ENCODE measurements around the gene IL23R.
A peak's percentile ranks its signal among the peaks of the same experiment; 100 is the strongest.

Gene IL23R

GRCh38 chr1:67149179-67149770 lies 17.0 kb upstream of the IL23R start:
- DNase-seq: peak; percentile 35

GRCh38 chr1:67150931-67151330 lies 15.3 kb upstream of the IL23R start:
- DNase-seq: no peak

GRCh38 chr1:67158401-67158800 lies 7.9 kb upstream of the IL23R start:
- DNase-seq: no peak

- DNase-seq: no peak
These were observed 7.0 kb upstream of the IL23R start for GRCh38 chr1:67159233-67159632.

- no peak for DNase-seq
These were observed 3.3 kb upstream of the IL23R start for GRCh38 chr1:67162954-67163353.

- no peak for DNase-seq
These were observed 699 bp upstream of the IL23R start for GRCh38 chr1:67165468-67166041.

GRCh38 chr1:67169496-67169895 lies 3.2 kb downstream of the IL23R start:
- no peak for DNase-seq

- no peak for DNase-seq
These were observed 3.7 kb downstream of the IL23R start for GRCh38 chr1:67169932-67170331.

- DNase-seq: no peak
These were observed 4.7 kb downstream of the IL23R start for GRCh38 chr1:67170751-67171573.

GRCh38 chr1:67171574-67171955 lies 5.3 kb downstream of the IL23R start:
- no peak for DNase-seq

GRCh38 chr1:67171978-67172377 lies 5.7 kb downstream of the IL23R start:
- no peak for DNase-seq

GRCh38 chr1:67173988-67174387 lies 7.7 kb downstream of the IL23R start:
- no peak for DNase-seq

- no peak for DNase-seq
These were observed 8.5 kb downstream of the IL23R start for GRCh38 chr1:67174716-67175284.

- DNase-seq: no peak
These were observed 9.4 kb downstream of the IL23R start for GRCh38 chr1:67175530-67176087.

- no peak for DNase-seq
These were observed 18.7 kb downstream of the IL23R start for GRCh38 chr1:67184838-67185421.

- no peak for DNase-seq
These were observed 21.9 kb downstream of the IL23R start for GRCh38 chr1:67188137-67188536.

GRCh38 chr1:67189953-67190352 lies 23.7 kb downstream of the IL23R start:
- DNase-seq: no peak

- no peak for DNase-seq
These were observed 24.2 kb downstream of the IL23R start for GRCh38 chr1:67190410-67190809.

- DNase-seq: no peak
These were observed 24.7 kb downstream of the IL23R start for GRCh38 chr1:67190942-67191341.

- no peak for DNase-seq
These were observed 25.6 kb downstream of the IL23R start for GRCh38 chr1:67191668-67192520.

- no peak for DNase-seq
These were observed 26.6 kb downstream of the IL23R start for GRCh38 chr1:67192902-67193301.

- DNase-seq: no peak
These were observed 27.4 kb downstream of the IL23R start for GRCh38 chr1:67193704-67194103.
